Caki2 (cell line): ENCODE measurements around the gene GPX6. TPM values are rescaled to one million over a fixed set of nuclear protein-coding genes. Genes with fewer than 3 reads are reported as not detected.
"Not testable (repeated sequence)": the region's sequence is repeated elsewhere in the genome, so short reads cannot be mapped to it uniquely, and the experiment has no call there.

Source experiments
- DNase-seq: peaks from one replicate; pipeline ENCODE4 v3.0.0-alpha.2; 2015; ENCODE audit warnings: low read depth
- in situ Hi-C: cut with HindIII; loops from 2 replicates; pipeline ENCODE4 v1.10.0; 2016; ENCODE audit warnings: low sequenced_read_pairs, low pct_unique_long_range_greater_than_20kb, mixed read lengths
- total RNA-seq: library from RNA; depleted of rRNA; stranded (reverse); fragments of >200 nt; shearing (Covaris generic); gene quantifications from 2 replicates; pipeline ENCODE4 v1.2.3, GENCODE V29; 2014; ENCODE audit warnings: low replicate concordance; rRNA removed

GPX6 gene
- not detected in 2 replicates for total RNA-seq

- in situ Hi-C loops = no loop called here
- DNase-seq = no peak
Measured at GRCh38 chr6:28515676-28516075, at the start of gene GPX6. GPX6 (minus strand) TSS chr6:28515793; CDS start chr6:28515743, 50 bp downstream.

GRCh38 chr6:28563430-28564095 is 48.0 kb upstream of the GPX6 start:
- in situ Hi-C loops = no loop called here
- DNase-seq = no peak

GRCh38 chr6:28558629-28559028 is 43.0 kb upstream of the GPX6 start:
- in situ Hi-C loops = no loop called here
- DNase-seq = no peak

GRCh38 chr6:28555136-28555535 is 39.5 kb upstream of the GPX6 start:
- DNase-seq = peak; percentile 52
- in situ Hi-C loops = no loop called here

- DNase-seq = peak; percentile 64
- in situ Hi-C loops = no loop called here
Measured at GRCh38 chr6:28553986-28554881, 38.6 kb upstream of the GPX6 start.

GRCh38 chr6:28553384-28553985 is 37.9 kb upstream of the GPX6 start:
- DNase-seq = no peak
- in situ Hi-C loops = no loop called here

GRCh38 chr6:28551891-28552666 is 36.5 kb upstream of the GPX6 start:
- DNase-seq = no peak
- in situ Hi-C loops = no loop called here

GRCh38 chr6:28547003-28547402 is 31.4 kb upstream of the GPX6 start:
- DNase-seq, in situ Hi-C loops: not testable (repeated sequence)

- in situ Hi-C loops = no loop called here
- no peak for DNase-seq
Measured at GRCh38 chr6:28545955-28546354, 30.4 kb upstream of the GPX6 start.

GRCh38 chr6:28543651-28544610 is 28.3 kb upstream of the GPX6 start:
- no peak for DNase-seq
- in situ Hi-C loops = no loop called here

GRCh38 chr6:28542440-28543296 is 27.1 kb upstream of the GPX6 start:
- in situ Hi-C loops = no loop called here
- peak; percentile 95 for DNase-seq

- in situ Hi-C loops = no loop called here
Measured at GRCh38 chr6:28541996-28542395, 26.4 kb upstream of the GPX6 start.

GRCh38 chr6:28537509-28538140 is 22.0 kb upstream of the GPX6 start:
- no peak for DNase-seq
- in situ Hi-C loops = no loop called here

More at GRCh38 chr6:28541996-28542395, 26.4 kb upstream of the GPX6 start:
- DNase-seq = no peak

GRCh38 chr6:28537065-28537464 is 21.5 kb upstream of the GPX6 start:
- in situ Hi-C loops = no loop called here
- no peak for DNase-seq

- in situ Hi-C loops = no loop called here
- DNase-seq = no peak
Measured at GRCh38 chr6:28534875-28535274, 19.3 kb upstream of the GPX6 start.

GRCh38 chr6:28534306-28534705 is 18.7 kb upstream of the GPX6 start:
- no peak for DNase-seq
- in situ Hi-C loops = no loop called here
